NB4 (cell line): ENCODE results near the gene HCN2.

Experiments used
- CTCF ChIP-seq: IDR thresholded peaks from one replicate; pipeline ENCODE4 v1.5.1; 2012; ENCODE audit warnings: low read depth, low read length
- MAX ChIP-seq: IDR thresholded peaks from 2 replicates; pipeline ENCODE4 v1.6.1; 2011; ENCODE audit warnings: low read depth, low read length
- POLR2A ChIP-seq: IDR thresholded peaks from 2 replicates; pipeline ENCODE4 v1.6.1; 2011; ENCODE audit warnings: mild to moderate bottlenecking; ENCODE audit not compliant: insufficient read length; ENCODE audit errors: extremely low read depth

DNA sequence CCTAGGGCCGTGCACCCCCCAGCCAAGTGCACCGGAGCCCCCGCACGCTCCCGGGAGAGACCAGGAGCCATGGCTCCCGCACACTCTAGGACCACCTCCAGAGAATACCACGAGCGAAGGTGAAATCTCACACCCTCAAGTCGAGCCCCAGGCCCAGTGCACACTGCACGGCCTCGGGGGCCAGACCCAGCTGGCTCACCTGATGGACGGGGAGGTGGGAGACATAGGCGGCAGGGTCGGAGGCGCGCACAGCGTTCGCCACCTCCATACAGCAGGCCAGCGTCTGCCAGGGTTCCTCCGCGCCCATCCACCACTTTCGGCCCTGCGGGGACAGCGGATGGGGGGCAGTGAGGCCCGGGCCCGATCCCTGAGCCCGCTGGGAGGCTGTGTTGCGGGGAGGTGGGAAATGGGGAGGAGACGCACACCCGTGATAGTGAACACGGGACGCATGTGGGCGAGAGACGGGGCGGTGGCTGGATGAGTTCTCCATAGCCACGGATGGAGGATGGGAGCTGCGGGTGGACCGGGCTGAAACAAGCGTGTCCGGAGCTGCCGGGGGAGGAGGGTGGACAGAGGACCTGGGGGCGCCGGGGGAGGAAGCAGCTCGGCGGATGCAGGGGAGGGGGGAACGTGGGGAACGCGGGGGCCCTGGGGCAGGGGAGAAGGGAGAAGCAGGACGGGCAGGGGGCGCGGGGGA, 30.6 kb downstream of the HCN2 start:
- no peak for TF ChIP-seq POLR2A
- TF ChIP-seq CTCF = no peak
- TF ChIP-seq MAX = no peak
